Psoas muscle (tissue), 8 donors: ENCODE measurements around the gene TNFRSF9. TPM values are rescaled to one million over a fixed set of nuclear protein-coding genes. Genes with fewer than 3 reads are reported as not detected.

Source experiments
- ATAC-seq, 4 donors: fragments of 200-7000 bp; cut with Tn5 transposase; one replicate each; pipeline ENCODE4 v1.9.1; 2020; ENCODE audit warnings: moderate library complexity in 3 of 4, mild to moderate bottlenecking in 2 of 4
- DNase-seq, 2 donors: peaks; one replicate each; pipeline ENCODE4 v3.0.0-alpha.2; 2020
- H3K27ac ChIP-seq: fragments of 200-600 bp; one replicate; pipeline ENCODE4 v1.8.0; 2022
- H3K27me3 ChIP-seq, 3 donors: fragments of 200-600 bp in 1 of 3; one replicate each; pipeline versions ENCODE4 v1.6.1 to v1.8.0; 2013 to 2022; ENCODE audit warnings: low read length in 2 of 3, mild to moderate bottlenecking in 2 of 3, moderate library complexity in 1 of 3; ENCODE audit not compliant: insufficient read depth in 3 of 3
- H3K36me3 ChIP-seq, 2 donors: fragments of 200-600 bp in 1 of 2; one replicate each; pipeline versions ENCODE4 v1.6.1 to v1.8.0; 2013 to 2022; ENCODE audit warnings: low read depth in 1 of 2, mild to moderate bottlenecking in 1 of 2, moderate library complexity in 1 of 2; ENCODE audit not compliant: insufficient read depth in 1 of 2
- H3K4me1 ChIP-seq: fragments of 200-600 bp; one replicate; pipeline ENCODE4 v1.8.0; 2022
- H3K4me3 ChIP-seq: fragments of 200-600 bp; one replicate; pipeline ENCODE4 v1.8.0; 2022; ENCODE audit warnings: mild to moderate bottlenecking
- H3K9me3 ChIP-seq: fragments of 200-600 bp; one replicate; pipeline ENCODE4 v1.8.0; 2022
- CTCF ChIP-seq: fragments of 200-600 bp; IDR thresholded peaks from one replicate; pipeline ENCODE4 v1.8.0; 2022; ENCODE audit warnings: antibody characterized with exemption
- WGBS, 3 donors: extraction: QIAGEN DNeasy Blood & Tissue Kit; methylation state at CpG; one replicate each; pipeline versions ENCODE4 v1.1.6 to v1.1.7; 2013; 5-methylcytosine and 5-hydroxymethylcytosine counted together
- intact Hi-C, 2 donors: fragments of 100-400 bp; cut with DNase I; formaldehyde crosslinking; loops; one replicate each; pipeline versions ENCODE4 v1.11.0 to v1.14.2; 2022
- polyA plus RNA-seq, 3 donors: library from polyadenylated mRNA; stranded (reverse); fragments of 200-250 nt; gene quantifications; one replicate each; pipeline ENCODE4 v1.2.3, GENCODE V29; 2013
- total RNA-seq, 4 donors: library from RNA; stranded (reverse); fragmentation: NEBNext Ultra II Directional in 2 of 4; extraction: Animal tissue kit (Norgen Biotek cat#: 25700) in 2 of 4; gene quantifications; one replicate each; pipeline versions ENCODE4 v1.2.1 to v1.2.4, GENCODE V29; 2021 to 2023
- donor health status: healthy with polysubstance abuse.
- donor health status: DM: no; HTN: no; CAD: no; lungs with moderate emphysema.
- donor health status: Bipolar disorder and iron deficiency.
- donor health status: healthy.
- donor health status: DM: yes; HTN: yes; CAD: no.
- donor health status: DM: no; HTN: no; CAD: no.
- donor health status: DM: no; HTN: no; CAD: no.
- donor health status: DM: yes; HTN: yes; CAD: no.

Gene TNFRSF9
- total and polyA plus RNA-seq, 7 donors: 0.01 to 0.12 (median 0.01) TPM; not detected in 4

- Histone ChIP-seq H3K27me3 (peaks cover 0 to 36% (median 8%) of the 10 kb centered on the region in 3 donors), H3K4me3 (no peak overlapping the region), H3K36me3 (no peaks in the 10 kb centered on the region), H3K27ac (no peak overlapping the region), H3K4me1 (peaks cover 5% of the 10 kb centered on the region), H3K9me3 (no peaks in the 10 kb centered on the region)
- ATAC-seq (no peak), DNase-seq (no peak)
- intact Hi-C loops: no loop called here
- 68 to 71% (median 69%) methylated on average over 3 of the region's 3 CpGs for WGBS, 3 donors
- no peak for TF ChIP-seq CTCF
These were observed 2.6 kb downstream of the TNFRSF9 start for GRCh38 chr1:7938070-7938469.

- Histone ChIP-seq H3K27ac (no peak overlapping the region), H3K27me3 (peaks cover 0 to 18% (median 2%) of the 10 kb centered on the region in 3 donors), H3K4me3 (no peak overlapping the region), H3K9me3 (no peaks in the 10 kb centered on the region), H3K36me3 (no peaks in the 10 kb centered on the region), H3K4me1 (no peaks in the 10 kb centered on the region)
- ATAC-seq: no peak
- intact Hi-C loops: no loop called here
- TF ChIP-seq CTCF: no peak
- DNase-seq: no peak
- 69 to 73% (median 71%) methylated on average over 15 of the region's 15 CpGs for WGBS, 3 donors
These were observed 8.0 kb downstream of the TNFRSF9 start for GRCh38 chr1:7932524-7933138.

GRCh38 chr1:7931446-7931812 is 9.2 kb downstream of the TNFRSF9 start:
- DNase-seq: no peak
- WGBS, 3 donors: 66 to 76% (median 70%) methylated on average over 2 of the region's 2 CpGs
- H3K27ac ChIP-seq: no peak overlapping the region
- peaks cover 0 to 30% (median 2%) of the 10 kb centered on the region in 3 donors for H3K27me3 ChIP-seq
- H3K4me1 ChIP-seq: no peaks in the 10 kb centered on the region
- H3K4me3 ChIP-seq: no peak overlapping the region
- H3K36me3 ChIP-seq: no peaks in the 10 kb centered on the region
- TF ChIP-seq CTCF: no peak
- H3K9me3 ChIP-seq: no peaks in the 10 kb centered on the region
- ATAC-seq: no peak
- intact Hi-C loops: no loop called here

GRCh38 chr1:7930645-7931445 is 9.8 kb downstream of the TNFRSF9 start:
- Histone ChIP-seq H3K27ac (no peak overlapping the region), H3K36me3 (no peaks in the 10 kb centered on the region), H3K9me3 (no peaks in the 10 kb centered on the region), H3K4me1 (no peaks in the 10 kb centered on the region), H3K27me3 (peaks cover 0 to 36% (median 2%) of the 10 kb centered on the region in 3 donors), H3K4me3 (no peak overlapping the region)
- no peak for TF ChIP-seq CTCF
- WGBS, 3 donors: 79 to 83% (median 81%) methylated on average over 15 of the region's 15 CpGs
- no peak for DNase-seq
- intact Hi-C loops: no loop called here
- no peak for ATAC-seq
